HFFc6 (cell line): Measurements from ENCODE around the gene NUDT1. TPM values are rescaled to one million over a fixed set of nuclear protein-coding genes. Genes with fewer than 3 reads are reported as not detected.

Experiments
- DNase-seq: peaks from one replicate; pipeline ENCODE4 v3.0.0-alpha.2; 2018
- H3K27ac Mint-ChIP-seq: 2 replicates; pipeline ENCODE4 v1.8.0; 2020; ENCODE audit warnings: mild to moderate bottlenecking, mixed read lengths
- H3K27me3 Mint-ChIP-seq: 2 replicates; pipeline ENCODE4 v1.8.0; 2021; ENCODE audit warnings: mild to moderate bottlenecking, moderate library complexity, mixed read lengths; ENCODE audit not compliant: insufficient read depth
- H3K36me3 Mint-ChIP-seq: 2 replicates; pipeline ENCODE4 v1.8.0; 2021; ENCODE audit warnings: low read depth, mixed read lengths
- H3K4me1 Mint-ChIP-seq: 2 replicates; pipeline ENCODE4 v1.8.0; 2020; ENCODE audit warnings: low read depth, mixed read lengths
- H3K4me3 Mint-ChIP-seq: 2 replicates; pipeline ENCODE4 v1.8.0; 2020; ENCODE audit warnings: mild to moderate bottlenecking, moderate library complexity, mixed read lengths
- H3K9me3 Mint-ChIP-seq: 2 replicates; pipeline ENCODE4 v1.8.0; 2020; ENCODE audit warnings: mild to moderate bottlenecking, mixed read lengths
- total RNA-seq, 6 experiments: library from RNA; stranded (reverse); fragmentation: NEBNext Ultra II Directional; extraction: Animal tissue kit (Norgen Biotek cat#: 25700); gene quantifications; 2 replicates in 1 of 6; 3 replicates in 5 of 6; pipeline ENCODE4 v1.2.3, GENCODE V29; 2021
- TF ChIP-seq, protein P1 (sequence below): fragments of 200-600 bp; sonication (generic); IDR thresholded peaks from 2 replicates; pipeline ENCODE4 v1.5.0; 2021; ENCODE audit warnings: antibody characterized with exemption, mild to moderate bottlenecking

Gene NUDT1
- total RNA-seq, 6 experiments from 2014 or later, result 35.6 to 57.6 (median 45.9) TPM

GRCh38 chr7:2274666-2275065, 32.6 kb downstream of the NUDT1 start:
- peaks cover 10% of the 10 kb centered on the region for H3K4me1 Mint-ChIP-seq
- H3K27ac Mint-ChIP-seq, result no peak overlapping the region
- H3K4me3 Mint-ChIP-seq, result no peak overlapping the region
- DNase-seq, result no peak
- no peaks in the 10 kb centered on the region for H3K9me3 Mint-ChIP-seq
- TF ChIP-seq, protein P1, sequence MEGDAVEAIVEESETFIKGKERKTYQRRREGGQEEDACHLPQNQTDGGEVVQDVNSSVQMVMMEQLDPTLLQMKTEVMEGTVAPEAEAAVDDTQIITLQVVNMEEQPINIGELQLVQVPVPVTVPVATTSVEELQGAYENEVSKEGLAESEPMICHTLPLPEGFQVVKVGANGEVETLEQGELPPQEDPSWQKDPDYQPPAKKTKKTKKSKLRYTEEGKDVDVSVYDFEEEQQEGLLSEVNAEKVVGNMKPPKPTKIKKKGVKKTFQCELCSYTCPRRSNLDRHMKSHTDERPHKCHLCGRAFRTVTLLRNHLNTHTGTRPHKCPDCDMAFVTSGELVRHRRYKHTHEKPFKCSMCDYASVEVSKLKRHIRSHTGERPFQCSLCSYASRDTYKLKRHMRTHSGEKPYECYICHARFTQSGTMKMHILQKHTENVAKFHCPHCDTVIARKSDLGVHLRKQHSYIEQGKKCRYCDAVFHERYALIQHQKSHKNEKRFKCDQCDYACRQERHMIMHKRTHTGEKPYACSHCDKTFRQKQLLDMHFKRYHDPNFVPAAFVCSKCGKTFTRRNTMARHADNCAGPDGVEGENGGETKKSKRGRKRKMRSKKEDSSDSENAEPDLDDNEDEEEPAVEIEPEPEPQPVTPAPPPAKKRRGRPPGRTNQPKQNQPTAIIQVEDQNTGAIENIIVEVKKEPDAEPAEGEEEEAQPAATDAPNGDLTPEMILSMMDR, result no peak
- H3K36me3 Mint-ChIP-seq, result peaks cover 10% of the 10 kb centered on the region; the same call in 1 of the 2 replicates
- H3K27me3 Mint-ChIP-seq, result peaks cover 1% of the 10 kb centered on the region; the same call in 1 of the 2 replicates

- Mint-ChIP-seq H3K27ac (no peak overlapping the region), H3K27me3 (peaks cover 1% of the 10 kb centered on the region; the same call in 1 of the 2 replicates), H3K4me1 (peaks cover 10% of the 10 kb centered on the region), H3K4me3 (no peak overlapping the region), H3K9me3 (no peaks in the 10 kb centered on the region), H3K36me3 (peaks cover 10% of the 10 kb centered on the region; the same call in 1 of the 2 replicates)
- TF ChIP-seq, protein P1, result no peak
- no peak for DNase-seq
These were observed 33.1 kb downstream of the NUDT1 start for GRCh38 chr7:2275101-2275500.

DNA sequence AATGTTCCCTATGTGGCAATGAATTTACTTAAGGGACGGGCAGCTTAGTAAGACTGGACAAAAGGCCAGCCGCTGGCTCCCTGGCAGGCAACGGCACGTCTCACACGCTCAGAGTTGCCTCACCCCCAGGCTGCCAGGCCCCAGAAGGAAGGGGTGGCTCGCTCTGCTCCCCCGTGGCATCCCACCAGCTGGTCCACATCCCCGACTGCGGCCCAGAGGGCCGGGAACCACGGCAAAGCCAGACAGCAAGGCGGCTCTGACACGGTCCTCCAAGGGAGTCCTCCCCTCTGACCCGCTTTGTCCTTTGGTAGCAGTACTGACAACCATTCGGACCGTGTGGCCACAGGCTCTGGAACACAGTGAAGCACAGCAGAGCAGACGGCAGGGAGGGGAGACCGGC, 34.1 kb downstream of the NUDT1 start:
- Mint-ChIP-seq H3K9me3 (no peaks in the 10 kb centered on the region), H3K27ac (no peak overlapping the region), H3K4me3 (no peak overlapping the region)

GRCh38 chr7:2278026-2278425, 36.0 kb downstream of the NUDT1 start:
- DNase-seq, result no peak

More for the DNA sequence above, 34.1 kb downstream of the NUDT1 start:
- Mint-ChIP-seq H3K4me1 (peaks cover 9% of the 10 kb centered on the region), H3K36me3 (peaks cover 10% of the 10 kb centered on the region; the same call in 1 of the 2 replicates), H3K27me3 (peaks cover 1% of the 10 kb centered on the region; the same call in 1 of the 2 replicates)
- TF ChIP-seq, protein P1, result no peak
- DNase-seq, result no peak

GRCh38 chr7:2279896-2280295, 37.9 kb downstream of the NUDT1 start:
- peaks cover 1% of the 10 kb centered on the region; the same call in 1 of the 2 replicates for H3K27me3 Mint-ChIP-seq
- TF ChIP-seq, protein P1, result no peak
- no peak overlapping the region for H3K4me3 Mint-ChIP-seq
- no peaks in the 10 kb centered on the region for H3K9me3 Mint-ChIP-seq
- peaks cover 23% of the 10 kb centered on the region for H3K4me1 Mint-ChIP-seq
- H3K36me3 Mint-ChIP-seq, result peaks cover 5% of the 10 kb centered on the region; the same call in 1 of the 2 replicates
- no peak for DNase-seq
- no peak overlapping the region for H3K27ac Mint-ChIP-seq

More at GRCh38 chr7:2278026-2278425, 36.0 kb downstream of the NUDT1 start:
- Mint-ChIP-seq H3K4me3 (no peak overlapping the region), H3K27ac (no peak overlapping the region), H3K9me3 (no peaks in the 10 kb centered on the region), H3K36me3 (peaks cover 10% of the 10 kb centered on the region; the same call in 1 of the 2 replicates), H3K4me1 (peaks cover 23% of the 10 kb centered on the region), H3K27me3 (peaks cover 1% of the 10 kb centered on the region; the same call in 1 of the 2 replicates)
- TF ChIP-seq, protein P1, result no peak
